ENCODE results near the gene IL9.

DNA sequence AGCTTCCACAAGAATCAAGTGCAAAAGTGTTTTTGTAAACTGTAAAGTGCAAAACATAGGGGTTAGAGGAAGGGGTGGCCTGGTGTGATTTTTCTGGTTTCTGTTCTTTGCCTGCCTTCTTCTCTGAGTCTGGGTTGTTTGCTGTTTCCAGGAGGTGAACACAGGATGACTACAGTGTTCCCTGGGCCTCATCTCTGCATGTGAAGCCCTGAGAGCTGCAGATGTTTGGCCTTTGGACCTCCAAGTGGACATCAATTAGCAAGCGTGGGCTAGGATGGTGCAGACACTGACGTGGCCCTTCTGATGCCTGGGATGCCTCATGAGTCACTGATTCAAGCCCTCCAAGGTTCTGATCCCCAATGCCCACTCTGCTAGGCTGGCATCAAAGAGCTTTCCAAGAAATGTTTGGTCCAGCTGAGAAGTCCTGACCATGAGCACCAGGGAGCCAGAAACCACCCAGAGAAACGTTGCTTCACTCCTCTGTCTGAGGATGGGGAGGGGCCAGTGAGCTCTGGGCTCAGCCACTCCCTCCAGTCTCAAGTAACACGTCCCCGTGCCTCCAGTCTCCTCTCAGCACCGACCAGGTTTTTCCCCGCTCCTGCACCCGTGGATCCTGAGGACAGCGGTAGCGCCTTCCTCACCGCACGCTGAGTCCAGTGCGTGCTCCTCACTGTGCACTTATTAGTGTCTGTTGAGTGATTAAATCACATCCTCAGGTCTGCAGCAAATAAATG lies 7.6 kb downstream of the IL9 start:
- TF ChIP-seq, protein P1, sequence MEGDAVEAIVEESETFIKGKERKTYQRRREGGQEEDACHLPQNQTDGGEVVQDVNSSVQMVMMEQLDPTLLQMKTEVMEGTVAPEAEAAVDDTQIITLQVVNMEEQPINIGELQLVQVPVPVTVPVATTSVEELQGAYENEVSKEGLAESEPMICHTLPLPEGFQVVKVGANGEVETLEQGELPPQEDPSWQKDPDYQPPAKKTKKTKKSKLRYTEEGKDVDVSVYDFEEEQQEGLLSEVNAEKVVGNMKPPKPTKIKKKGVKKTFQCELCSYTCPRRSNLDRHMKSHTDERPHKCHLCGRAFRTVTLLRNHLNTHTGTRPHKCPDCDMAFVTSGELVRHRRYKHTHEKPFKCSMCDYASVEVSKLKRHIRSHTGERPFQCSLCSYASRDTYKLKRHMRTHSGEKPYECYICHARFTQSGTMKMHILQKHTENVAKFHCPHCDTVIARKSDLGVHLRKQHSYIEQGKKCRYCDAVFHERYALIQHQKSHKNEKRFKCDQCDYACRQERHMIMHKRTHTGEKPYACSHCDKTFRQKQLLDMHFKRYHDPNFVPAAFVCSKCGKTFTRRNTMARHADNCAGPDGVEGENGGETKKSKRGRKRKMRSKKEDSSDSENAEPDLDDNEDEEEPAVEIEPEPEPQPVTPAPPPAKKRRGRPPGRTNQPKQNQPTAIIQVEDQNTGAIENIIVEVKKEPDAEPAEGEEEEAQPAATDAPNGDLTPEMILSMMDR (IDR thresholded peaks at IDR 0.05) = no peak
- TF ChIP-seq POLR2A (IDR thresholded peaks at IDR 0.05) = no peak
